ENCODE data around the gene EDRF1.

DNA sequence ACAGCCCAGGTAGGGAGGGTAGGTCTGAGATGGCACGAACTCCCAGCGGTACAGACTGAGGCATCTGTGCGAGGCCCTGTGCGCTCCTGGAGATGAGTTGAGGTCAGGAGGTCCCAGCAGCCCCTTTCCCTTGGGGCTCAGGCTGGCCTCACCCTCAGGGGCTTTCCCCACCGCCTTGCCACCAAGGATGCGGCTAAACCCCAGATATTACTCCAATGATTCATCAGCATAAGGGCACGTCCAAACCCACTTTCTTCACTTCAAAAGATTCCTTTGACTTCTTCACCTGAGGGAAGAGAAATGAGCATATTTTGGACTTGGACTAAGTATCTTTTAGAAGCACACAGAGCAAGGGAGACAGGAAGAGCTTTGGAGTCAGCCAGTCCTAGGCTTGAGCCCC lies 83.2 kb downstream of the EDRF1 start:
- TF ChIP-seq, protein P1, sequence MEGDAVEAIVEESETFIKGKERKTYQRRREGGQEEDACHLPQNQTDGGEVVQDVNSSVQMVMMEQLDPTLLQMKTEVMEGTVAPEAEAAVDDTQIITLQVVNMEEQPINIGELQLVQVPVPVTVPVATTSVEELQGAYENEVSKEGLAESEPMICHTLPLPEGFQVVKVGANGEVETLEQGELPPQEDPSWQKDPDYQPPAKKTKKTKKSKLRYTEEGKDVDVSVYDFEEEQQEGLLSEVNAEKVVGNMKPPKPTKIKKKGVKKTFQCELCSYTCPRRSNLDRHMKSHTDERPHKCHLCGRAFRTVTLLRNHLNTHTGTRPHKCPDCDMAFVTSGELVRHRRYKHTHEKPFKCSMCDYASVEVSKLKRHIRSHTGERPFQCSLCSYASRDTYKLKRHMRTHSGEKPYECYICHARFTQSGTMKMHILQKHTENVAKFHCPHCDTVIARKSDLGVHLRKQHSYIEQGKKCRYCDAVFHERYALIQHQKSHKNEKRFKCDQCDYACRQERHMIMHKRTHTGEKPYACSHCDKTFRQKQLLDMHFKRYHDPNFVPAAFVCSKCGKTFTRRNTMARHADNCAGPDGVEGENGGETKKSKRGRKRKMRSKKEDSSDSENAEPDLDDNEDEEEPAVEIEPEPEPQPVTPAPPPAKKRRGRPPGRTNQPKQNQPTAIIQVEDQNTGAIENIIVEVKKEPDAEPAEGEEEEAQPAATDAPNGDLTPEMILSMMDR (IDR thresholded peaks at IDR 0.05): no peak
- TF ChIP-seq POLR2AphosphoS5 (IDR thresholded peaks at IDR 0.05): no peak
- no peak for TF ChIP-seq POLR2A (IDR thresholded peaks at IDR 0.05)

Measured in upper lobe of left lung (tissue), 4 donors.